ENCODE measurements around the gene STT3B.

Gene STT3B

DNA sequence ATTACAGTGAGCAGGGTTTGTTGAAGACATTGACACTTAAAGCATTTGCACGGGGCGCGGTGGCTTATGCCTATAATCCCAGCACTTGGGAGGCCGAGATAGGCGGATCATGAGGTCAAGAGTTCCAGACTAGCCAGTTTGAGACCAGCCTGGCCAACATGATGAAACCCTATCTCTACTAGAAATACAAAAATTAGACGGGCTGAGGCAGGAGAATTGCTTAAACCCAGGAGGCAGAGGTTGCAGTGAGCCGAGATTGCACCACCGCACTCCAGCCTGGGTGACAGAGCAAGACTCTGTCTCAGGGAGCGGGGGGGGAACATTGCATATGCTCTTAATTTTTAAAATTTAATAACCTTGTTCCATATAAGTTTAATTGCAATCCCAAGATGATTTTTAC lies 11.9 kb downstream of the STT3B start:
- Histone ChIP-seq H3K27ac (peak overlapping the region in 1 of 2 donors; percentile 31), H3K27me3 (no peaks in the 10 kb centered on the region), H3K4me3 (no peak overlapping the region), H3K9me3 (no peaks in the 10 kb centered on the region), H3K36me3 (no peaks in the 10 kb centered on the region), H3K4me1 (peaks cover 0 to 76% (median 18%) of the 10 kb centered on the region in 4 donors)
- intact Hi-C loops (cut with DNase I; ENCODE audit: low total_unique reads), result no loop called here
- peak in 1 of 2 donors; percentile 36 for DNase-seq
- TF ChIP-seq, protein P1, sequence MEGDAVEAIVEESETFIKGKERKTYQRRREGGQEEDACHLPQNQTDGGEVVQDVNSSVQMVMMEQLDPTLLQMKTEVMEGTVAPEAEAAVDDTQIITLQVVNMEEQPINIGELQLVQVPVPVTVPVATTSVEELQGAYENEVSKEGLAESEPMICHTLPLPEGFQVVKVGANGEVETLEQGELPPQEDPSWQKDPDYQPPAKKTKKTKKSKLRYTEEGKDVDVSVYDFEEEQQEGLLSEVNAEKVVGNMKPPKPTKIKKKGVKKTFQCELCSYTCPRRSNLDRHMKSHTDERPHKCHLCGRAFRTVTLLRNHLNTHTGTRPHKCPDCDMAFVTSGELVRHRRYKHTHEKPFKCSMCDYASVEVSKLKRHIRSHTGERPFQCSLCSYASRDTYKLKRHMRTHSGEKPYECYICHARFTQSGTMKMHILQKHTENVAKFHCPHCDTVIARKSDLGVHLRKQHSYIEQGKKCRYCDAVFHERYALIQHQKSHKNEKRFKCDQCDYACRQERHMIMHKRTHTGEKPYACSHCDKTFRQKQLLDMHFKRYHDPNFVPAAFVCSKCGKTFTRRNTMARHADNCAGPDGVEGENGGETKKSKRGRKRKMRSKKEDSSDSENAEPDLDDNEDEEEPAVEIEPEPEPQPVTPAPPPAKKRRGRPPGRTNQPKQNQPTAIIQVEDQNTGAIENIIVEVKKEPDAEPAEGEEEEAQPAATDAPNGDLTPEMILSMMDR (IDR thresholded peaks at IDR 0.05), result no peak

DNA sequence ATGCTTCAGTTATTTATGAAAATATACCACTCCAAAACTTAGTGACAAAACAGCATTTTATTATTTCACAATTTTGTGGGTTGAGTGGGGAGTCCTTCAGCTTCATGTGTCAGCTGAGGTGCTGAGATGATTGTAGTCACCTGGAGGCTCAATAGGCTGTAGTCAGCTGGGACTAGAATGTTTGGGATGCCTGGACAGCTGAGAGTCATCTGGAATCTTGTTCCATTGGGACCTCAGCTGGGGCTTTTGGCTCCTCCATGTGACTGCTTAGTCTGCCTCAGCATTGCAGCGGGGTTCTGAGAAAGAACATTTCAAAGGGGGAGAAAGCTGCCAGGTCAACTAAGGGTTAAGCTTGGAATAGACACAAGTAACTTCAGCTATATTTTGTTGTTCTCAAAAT lies 13.4 kb downstream of the STT3B start:
- H3K9me3 ChIP-seq, result no peaks in the 10 kb centered on the region
- intact Hi-C loops (cut with DNase I; ENCODE audit: low total_unique reads), result no loop called here
- no peaks in the 10 kb centered on the region for H3K27me3 ChIP-seq
- peaks cover 0 to 75% (median 23%) of the 10 kb centered on the region in 4 donors for H3K4me1 ChIP-seq
- H3K27ac ChIP-seq, result no peak overlapping the region
- DNase-seq, result no peak
- H3K4me3 ChIP-seq, result no peak overlapping the region
- TF ChIP-seq, protein P1 (IDR thresholded peaks at IDR 0.05), result no peak
- no peaks in the 10 kb centered on the region for H3K36me3 ChIP-seq

GRCh38 chr3:31546725-31547124 lies 14.0 kb downstream of the STT3B start:
- TF ChIP-seq, protein P1 (IDR thresholded peaks at IDR 0.05), result no peak
- no peaks in the 10 kb centered on the region for H3K9me3 ChIP-seq
- no peaks in the 10 kb centered on the region for H3K36me3 ChIP-seq
- DNase-seq, result no peak
- no peaks in the 10 kb centered on the region for H3K27me3 ChIP-seq
- H3K27ac ChIP-seq, result peak overlapping the region in 1 of 2 donors; percentile 55
- peaks cover 0 to 81% (median 25%) of the 10 kb centered on the region in 4 donors for H3K4me1 ChIP-seq
- no peak overlapping the region for H3K4me3 ChIP-seq
- intact Hi-C loops (cut with DNase I; ENCODE audit: low total_unique reads), result no loop called here

GRCh38 chr3:31550452-31551251 lies 17.9 kb downstream of the STT3B start:
- intact Hi-C loops (cut with DNase I; ENCODE audit: low total_unique reads), result no loop called here
- H3K27me3 ChIP-seq, result no peaks in the 10 kb centered on the region
- no peaks in the 10 kb centered on the region for H3K9me3 ChIP-seq
- no peaks in the 10 kb centered on the region for H3K36me3 ChIP-seq
- H3K4me1 ChIP-seq, result peaks cover 0 to 73% (median 34%) of the 10 kb centered on the region in 4 donors
- H3K27ac ChIP-seq, result no peak overlapping the region
- no peak overlapping the region for H3K4me3 ChIP-seq
- TF ChIP-seq, protein P1 (IDR thresholded peaks at IDR 0.05), result peak; percentile 59 to 62
- no peak for DNase-seq

DNA sequence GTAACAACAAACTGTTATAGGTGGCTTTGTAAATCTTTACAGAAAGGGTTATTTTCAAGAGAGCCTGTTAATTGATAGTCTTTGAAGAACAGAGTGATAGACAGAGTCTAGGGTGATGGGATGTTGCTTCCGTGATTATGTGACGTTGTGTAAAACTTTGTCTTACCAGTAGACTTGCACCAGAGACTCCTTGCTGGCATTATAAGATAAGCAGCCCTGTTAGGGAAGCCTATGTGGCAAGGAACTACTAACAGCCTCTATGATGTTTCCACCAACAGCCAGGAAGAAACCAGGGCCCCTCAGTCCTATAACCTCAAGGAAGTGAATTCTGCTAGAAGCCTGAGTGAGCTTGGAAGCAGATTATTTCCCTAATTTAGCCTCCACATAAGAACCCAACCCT lies 18.9 kb downstream of the STT3B start:
- Histone ChIP-seq H3K27ac (no peak overlapping the region), H3K4me1 (peaks cover 0 to 68% (median 33%) of the 10 kb centered on the region in 4 donors)
- intact Hi-C loops (cut with DNase I; ENCODE audit: low total_unique reads), result no loop called here

More for the DNA sequence above, 18.9 kb downstream of the STT3B start:
- Histone ChIP-seq H3K4me3 (no peak overlapping the region), H3K36me3 (no peaks in the 10 kb centered on the region), H3K27me3 (no peaks in the 10 kb centered on the region), H3K9me3 (no peaks in the 10 kb centered on the region)
- TF ChIP-seq, protein P1 (IDR thresholded peaks at IDR 0.05), result no peak
- DNase-seq, result no peak
